Middle frontal gyrus (tissue), 1 donor: ENCODE results near the gene ICE1.
"Not testable (repeated sequence)": the region's sequence is repeated elsewhere in the genome, so short reads cannot be mapped to it uniquely, and the experiment has no call there.

Experiments used
- DNase-seq: peaks from one replicate; pipeline ENCODE4 v3.0.0-alpha.2; 2015; ENCODE audit warnings: low spot score; ENCODE audit errors: extremely low spot score

Gene ICE1

GRCh38 chr5:5487585-5488360 is 65.3 kb downstream of the ICE1 start:
- no peak for DNase-seq

DNA sequence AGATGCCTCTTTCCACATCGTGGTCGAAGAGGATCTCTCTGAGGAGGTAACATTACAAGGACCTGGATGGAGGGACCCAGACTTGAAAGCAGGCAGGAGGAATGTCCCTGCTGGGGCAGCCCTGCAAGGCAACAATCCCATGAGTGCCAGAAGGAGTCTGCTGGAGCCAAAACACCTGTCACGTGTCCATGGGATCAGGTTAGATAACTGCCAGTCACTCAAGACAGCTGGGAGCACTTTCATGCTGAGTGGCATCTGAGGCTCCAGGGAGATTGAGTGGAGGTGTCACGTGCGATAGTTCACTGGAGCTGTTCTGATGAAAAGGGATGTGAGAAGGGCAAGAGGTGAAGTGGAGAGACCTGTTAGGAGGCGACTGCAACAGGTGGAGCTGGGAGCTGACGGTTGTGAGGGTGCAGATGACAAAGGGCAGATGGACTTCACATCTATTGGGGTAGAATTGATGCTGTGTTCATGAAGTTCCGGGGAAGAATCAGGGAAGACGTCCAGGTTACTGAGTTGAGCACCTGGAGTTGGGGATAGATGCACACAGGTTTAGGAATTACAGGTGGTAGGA is 68.4 kb downstream of the ICE1 start:
- no peak for DNase-seq

- DNase-seq = no peak
Observed at GRCh38 chr5:5492087-5492933, 69.8 kb downstream of the ICE1 start.

- not testable (repeated sequence) for DNase-seq
Observed at GRCh38 chr5:5492934-5493271, 70.4 kb downstream of the ICE1 start.

- DNase-seq = no peak
Observed at GRCh38 chr5:5494489-5495402, 72.3 kb downstream of the ICE1 start.

GRCh38 chr5:5497152-5497788 is 74.8 kb downstream of the ICE1 start:
- DNase-seq = peak; percentile 54

DNA sequence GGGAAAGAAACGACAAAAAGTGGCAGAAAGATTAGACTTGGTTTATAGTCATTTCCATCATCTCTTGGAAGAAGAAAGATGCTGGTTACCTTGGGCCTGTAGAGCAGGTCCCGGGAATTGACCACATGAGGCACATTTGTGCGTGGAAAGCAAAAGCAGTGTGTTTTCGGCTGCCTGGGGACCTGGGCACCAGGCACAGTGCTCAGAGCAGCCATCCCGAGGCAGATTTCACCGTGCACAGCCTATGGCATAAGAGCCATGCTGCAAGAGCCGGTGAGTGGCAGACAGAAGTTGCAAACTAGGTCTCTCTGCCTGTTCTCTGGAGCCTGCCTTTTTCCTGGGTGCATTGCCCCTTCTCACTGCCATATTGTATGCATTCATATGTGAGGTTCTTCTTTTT is 77.0 kb downstream of the ICE1 start:
- DNase-seq = no peak

- DNase-seq = no peak
Observed at GRCh38 chr5:5504325-5504724, 81.8 kb downstream of the ICE1 start.

DNA sequence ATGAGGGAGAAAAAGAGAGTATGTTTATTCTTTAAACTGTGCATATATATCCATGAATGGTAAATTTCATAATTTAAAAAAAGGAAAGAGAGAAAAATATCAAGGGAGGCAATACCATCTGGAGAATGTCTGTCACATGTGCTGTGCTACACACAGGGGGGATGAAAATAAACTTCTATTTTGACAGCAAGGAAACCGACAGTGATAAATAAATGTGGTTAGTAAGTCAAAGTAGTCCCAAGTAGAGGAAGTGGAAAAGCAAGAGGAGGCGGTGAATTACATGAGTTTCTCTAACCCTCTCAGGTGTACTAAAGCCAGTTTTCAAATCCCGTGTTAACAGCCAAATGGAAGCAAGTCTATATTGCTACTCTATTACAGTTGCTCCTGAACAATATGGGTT is 83.3 kb downstream of the ICE1 start:
- no peak for DNase-seq

DNA sequence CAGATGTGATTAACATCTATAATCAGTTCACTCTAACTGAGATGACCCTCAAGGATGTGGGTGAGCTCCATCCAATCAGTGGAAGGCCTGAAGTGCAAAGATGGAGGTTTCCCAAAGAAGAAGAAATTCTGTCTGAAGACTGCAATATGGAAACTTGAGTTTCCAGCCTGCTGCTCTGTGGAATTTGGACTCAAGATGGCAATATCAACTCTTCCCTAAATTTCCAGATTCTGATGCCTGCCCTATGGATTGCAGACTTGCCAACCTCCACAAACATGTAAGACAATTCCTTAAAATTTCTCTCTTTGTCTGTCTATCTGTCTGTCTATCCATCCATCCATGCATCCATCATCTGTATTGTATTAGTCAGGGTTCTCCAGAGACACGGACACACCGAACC is 85.9 kb downstream of the ICE1 start:
- no peak for DNase-seq

- no peak for DNase-seq
Observed at GRCh38 chr5:5511904-5512416, 89.5 kb downstream of the ICE1 start.

DNA sequence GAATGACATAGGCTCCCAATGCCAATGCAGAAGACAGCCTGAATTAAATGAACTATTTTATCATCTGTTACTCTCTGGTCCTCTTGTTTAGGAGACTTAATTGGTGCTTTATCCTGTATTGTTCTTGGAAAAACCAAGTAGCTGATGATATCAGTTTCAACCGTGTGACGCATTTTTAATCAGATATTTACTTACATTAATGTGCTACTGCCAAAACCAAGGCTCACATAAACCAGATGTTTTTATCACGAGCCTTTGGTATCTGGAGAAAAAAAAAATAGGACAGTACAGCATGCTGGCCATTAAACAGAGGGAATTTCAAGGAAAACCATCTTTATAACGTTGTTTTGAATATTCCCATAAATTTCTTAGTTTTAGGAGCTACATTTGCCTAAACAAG is 90.1 kb downstream of the ICE1 start:
- no peak for DNase-seq

- not testable (repeated sequence) for DNase-seq
Observed at GRCh38 chr5:5520622-5521021, 98.1 kb downstream of the ICE1 start.

GRCh38 chr5:5521029-5521428 is 98.6 kb downstream of the ICE1 start:
- DNase-seq = no peak

- DNase-seq = no peak
Observed at GRCh38 chr5:5521478-5521877, 99.0 kb downstream of the ICE1 start.

DNA sequence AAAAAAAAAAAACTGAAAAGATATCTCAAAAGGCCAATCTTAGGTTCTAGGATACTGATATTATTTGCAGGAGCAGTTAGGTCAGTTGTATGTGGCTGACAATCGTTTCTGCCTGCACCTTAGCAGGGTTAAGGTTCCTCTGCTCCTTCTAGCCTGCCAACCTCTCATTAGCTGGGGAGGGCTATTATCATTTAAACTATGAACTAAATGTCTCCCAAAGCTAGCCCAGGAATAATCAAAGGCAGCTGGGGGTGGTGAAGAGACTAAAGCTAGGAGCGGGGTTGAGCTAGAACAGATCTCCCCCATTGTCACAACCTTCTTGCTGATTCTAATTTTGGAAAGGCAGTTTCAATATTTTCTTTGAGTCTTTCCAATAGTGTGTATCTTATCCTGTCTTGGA is 99.9 kb downstream of the ICE1 start:
- no peak for DNase-seq

DNA sequence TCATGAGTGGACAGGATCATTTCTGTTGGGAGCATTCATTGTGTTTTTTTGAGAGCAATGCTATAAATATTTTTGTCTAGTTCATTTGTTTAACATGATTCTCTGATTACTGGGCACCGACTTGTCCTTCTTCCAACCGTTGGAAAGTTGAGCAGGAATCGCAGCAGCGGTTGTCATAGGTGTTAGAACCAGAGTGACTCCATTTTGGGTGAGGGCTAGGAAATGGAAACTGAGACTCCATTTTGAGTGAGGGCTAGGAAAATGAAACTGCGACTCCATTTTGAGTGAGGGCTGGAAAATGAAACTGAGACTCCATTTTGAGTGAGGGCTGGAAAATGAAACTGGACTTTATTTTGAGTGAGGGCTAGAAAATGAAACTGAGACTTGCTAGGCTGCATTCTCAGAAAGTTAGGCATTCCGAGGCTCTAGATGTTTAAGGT is 100.6 kb downstream of the ICE1 start:
- DNase-seq = no peak

DNA sequence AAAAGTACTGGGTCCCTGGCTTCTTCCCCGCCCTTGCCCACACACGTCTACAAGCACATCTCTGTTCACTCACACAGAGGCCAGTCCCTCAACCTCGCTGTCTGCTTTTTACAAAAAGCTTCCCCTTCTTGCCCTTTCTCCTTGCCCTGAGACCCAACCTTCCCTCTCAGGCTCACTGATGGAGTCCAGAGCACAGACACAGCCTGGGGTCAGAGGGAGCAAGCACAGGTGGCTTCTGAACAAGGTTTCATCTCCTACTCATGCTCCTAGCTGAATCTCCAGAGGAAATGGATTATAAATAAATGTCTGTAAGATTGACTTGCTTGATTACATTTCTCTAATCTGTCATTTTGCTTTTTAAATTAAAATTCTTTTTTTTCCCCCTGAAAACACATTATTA is 101.8 kb downstream of the ICE1 start:
- no peak for DNase-seq

- DNase-seq = no peak
Observed at GRCh38 chr5:5531371-5531770, 108.9 kb downstream of the ICE1 start.

- DNase-seq = no peak
Observed at GRCh38 chr5:5532306-5533076, 110.0 kb downstream of the ICE1 start.
